Left lung (tissue), 10 donors: Measurements from ENCODE around the gene BAIAP2L2. TPM values are rescaled to one million over a fixed set of nuclear protein-coding genes. Genes with fewer than 3 reads are reported as not detected.
A peak's percentile ranks its signal among the peaks of the same experiment; 100 is the strongest.

Experiments
- ATAC-seq: fragments of 200-7000 bp; cut with Tn5 transposase; one replicate; pipeline ENCODE4 v1.9.1; 2020; ENCODE audit warnings: moderate library complexity
- DNase-seq, 4 donors: peaks; one replicate each; pipeline ENCODE4 v3.0.0-alpha.2; 2013 to 2020
- H3K27ac ChIP-seq, 2 donors: fragments of 200-600 bp; sonication (generic) in 1 of 2; one replicate each; pipeline versions ENCODE4 v1.5.0 to v1.8.0; 2020 to 2021
- H3K27me3 ChIP-seq, 2 donors: fragments of 200-600 bp; sonication (generic) in 1 of 2; one replicate each; pipeline versions ENCODE4 v1.5.0 to v1.8.0; 2020 to 2021
- H3K36me3 ChIP-seq, 2 donors: fragments of 200-600 bp; sonication (generic) in 1 of 2; one replicate each; pipeline versions ENCODE4 v1.5.0 to v1.8.0; 2020 to 2021
- H3K4me1 ChIP-seq, 2 donors: fragments of 200-600 bp; one replicate each; pipeline ENCODE4 v1.8.0; 2021
- H3K4me3 ChIP-seq, 2 donors: fragments of 200-600 bp; sonication (generic) in 1 of 2; one replicate each; pipeline versions ENCODE4 v1.5.0 to v1.8.0; 2020 to 2021; ENCODE audit warnings: mild to moderate bottlenecking in 1 of 2
- H3K9me3 ChIP-seq, 2 donors: fragments of 200-600 bp; sonication (generic) in 1 of 2; one replicate each; pipeline versions ENCODE4 v1.5.0 to v1.8.0; 2020 to 2021
- intact Hi-C, 2 donors: fragments of 100-400 bp; cut with DNase I; formaldehyde crosslinking; loops; one replicate each; pipeline versions ENCODE4 v1.11.2 to v1.14.2; 2022
- polyA plus RNA-seq, 6 donors: library from polyadenylated mRNA; unstranded; fragments of 120-200 nt; gene quantifications; one replicate each; pipeline ENCODE4 v1.2.1, GENCODE V29; 2013; ENCODE audit not compliant: insufficient read length in 6 of 6
- total RNA-seq, 2 donors: library from RNA; stranded (reverse); fragmentation: NEBNext Ultra II Directional; extraction: Animal tissue kit (Norgen Biotek cat#: 25700); gene quantifications; one replicate each; pipeline ENCODE4 v1.2.1, GENCODE V29; 2021
- TF ChIP-seq, protein P1 (sequence below), 2 donors: fragments of 200-600 bp; sonication (generic) in 1 of 2; IDR thresholded peaks; one replicate each; pipeline versions ENCODE4 v1.5.0 to v1.8.0; 2021; ENCODE audit warnings: antibody characterized with exemption in 2 of 2
- donor health status: DM: no; HTN: yes; CAD: no.
- donor health status: DM: no; HTN: no; CAD: no.

BAIAP2L2 gene
- total and polyA plus RNA-seq, 8 donors = 0.34 to 1.5 (median 0.99) TPM

DNA sequence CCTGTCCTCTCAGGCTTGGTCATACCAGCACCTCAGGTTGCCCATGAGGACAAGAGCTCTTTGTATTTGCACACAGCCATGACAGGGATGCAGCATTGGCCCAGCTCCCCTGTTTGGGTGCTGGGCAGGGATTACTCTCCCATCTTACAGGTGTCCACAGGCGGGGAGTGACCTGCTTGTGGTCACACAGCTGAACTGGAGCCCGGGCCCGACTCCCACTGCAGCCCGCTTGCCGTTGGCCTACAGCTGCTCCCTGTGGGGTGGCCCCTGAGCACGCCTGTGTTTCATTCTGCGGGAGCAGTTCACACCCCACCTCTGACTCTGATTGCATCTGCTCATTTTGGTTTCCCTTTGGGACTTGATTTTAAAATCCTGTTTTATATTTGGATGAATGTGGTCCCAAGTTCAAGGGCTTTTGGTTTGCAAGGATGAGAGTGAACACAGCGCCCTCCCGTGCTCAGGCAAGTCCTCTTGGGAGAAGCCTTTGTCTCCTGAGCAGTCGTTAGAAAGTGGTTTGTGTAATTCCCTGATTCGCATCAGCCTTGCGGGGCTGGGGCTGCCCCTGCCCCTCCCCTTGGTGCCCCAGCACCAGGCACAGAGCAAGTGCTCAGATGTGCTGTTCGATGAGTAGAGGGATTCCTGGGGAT lies 44.0 kb downstream of the BAIAP2L2 start:
- intact Hi-C loops = no loop called here
- Histone ChIP-seq H3K27me3 (no peaks in the 10 kb centered on the region), H3K4me3 (no peak overlapping the region), H3K27ac (no peak overlapping the region), H3K4me1 (peaks cover 0 to 17% of the 10 kb centered on the region in 2 donors), H3K36me3 (peaks cover 0 to 88% of the 10 kb centered on the region in 2 donors), H3K9me3 (no peaks in the 10 kb centered on the region)
- TF ChIP-seq, protein P1, sequence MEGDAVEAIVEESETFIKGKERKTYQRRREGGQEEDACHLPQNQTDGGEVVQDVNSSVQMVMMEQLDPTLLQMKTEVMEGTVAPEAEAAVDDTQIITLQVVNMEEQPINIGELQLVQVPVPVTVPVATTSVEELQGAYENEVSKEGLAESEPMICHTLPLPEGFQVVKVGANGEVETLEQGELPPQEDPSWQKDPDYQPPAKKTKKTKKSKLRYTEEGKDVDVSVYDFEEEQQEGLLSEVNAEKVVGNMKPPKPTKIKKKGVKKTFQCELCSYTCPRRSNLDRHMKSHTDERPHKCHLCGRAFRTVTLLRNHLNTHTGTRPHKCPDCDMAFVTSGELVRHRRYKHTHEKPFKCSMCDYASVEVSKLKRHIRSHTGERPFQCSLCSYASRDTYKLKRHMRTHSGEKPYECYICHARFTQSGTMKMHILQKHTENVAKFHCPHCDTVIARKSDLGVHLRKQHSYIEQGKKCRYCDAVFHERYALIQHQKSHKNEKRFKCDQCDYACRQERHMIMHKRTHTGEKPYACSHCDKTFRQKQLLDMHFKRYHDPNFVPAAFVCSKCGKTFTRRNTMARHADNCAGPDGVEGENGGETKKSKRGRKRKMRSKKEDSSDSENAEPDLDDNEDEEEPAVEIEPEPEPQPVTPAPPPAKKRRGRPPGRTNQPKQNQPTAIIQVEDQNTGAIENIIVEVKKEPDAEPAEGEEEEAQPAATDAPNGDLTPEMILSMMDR (IDR thresholded peaks at IDR 0.05) = no peak
- peak in 1 of 4 donors; percentile 66 for DNase-seq
- ATAC-seq = no peak

DNA sequence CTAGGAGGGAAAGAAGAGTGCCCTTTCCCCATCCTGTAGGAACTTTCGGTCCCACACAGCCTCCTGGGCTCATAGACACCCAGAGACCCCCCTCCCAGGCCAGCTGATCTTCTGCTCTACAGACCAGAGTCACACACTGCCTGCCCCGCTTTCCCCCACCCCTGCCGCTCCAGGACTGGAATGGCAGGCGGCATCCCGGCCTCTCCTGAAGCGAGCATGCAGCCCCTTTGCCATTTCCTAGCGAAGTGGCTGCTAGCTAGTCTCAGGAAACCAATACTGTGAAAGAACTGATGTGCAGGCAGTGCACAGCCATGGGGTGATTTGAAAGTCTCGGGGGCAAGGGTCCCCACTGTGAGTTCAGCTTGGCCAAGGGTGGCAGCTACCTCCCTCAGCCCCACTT lies 44.9 kb downstream of the BAIAP2L2 start:
- Histone ChIP-seq H3K4me1 (peaks cover 0 to 17% of the 10 kb centered on the region in 2 donors), H3K27me3 (no peaks in the 10 kb centered on the region), H3K27ac (no peak overlapping the region), H3K4me3 (no peak overlapping the region), H3K9me3 (no peaks in the 10 kb centered on the region), H3K36me3 (peaks cover 0 to 88% of the 10 kb centered on the region in 2 donors)
- peak in 1 of 4 donors; percentile 61 for DNase-seq
- TF ChIP-seq, protein P1 (IDR thresholded peaks at IDR 0.05) = no peak
- intact Hi-C loops = no loop called here
- no peak for ATAC-seq

DNA sequence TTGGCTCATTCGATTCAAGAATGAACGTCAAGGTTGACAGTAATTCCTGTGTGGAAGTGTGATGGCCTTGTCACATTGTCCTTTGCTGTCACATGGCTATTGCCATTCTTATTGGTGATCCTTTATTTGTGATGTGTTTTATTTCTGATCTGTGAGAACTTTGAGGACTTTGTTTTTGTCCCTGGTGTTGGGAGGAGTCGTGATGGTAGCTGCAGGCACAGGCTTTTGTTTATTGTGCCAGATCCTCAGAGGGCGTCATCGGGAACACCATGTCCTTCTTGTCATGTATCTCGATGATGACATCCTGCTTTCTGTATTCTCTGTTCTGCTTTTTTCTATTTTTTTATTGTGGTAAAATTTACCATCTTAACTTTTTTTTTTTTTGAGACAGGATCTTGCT lies 47.7 kb downstream of the BAIAP2L2 start:
- H3K36me3 ChIP-seq = peaks cover 0 to 77% of the 10 kb centered on the region in 2 donors
- DNase-seq = no peak
- H3K4me1 ChIP-seq = peaks cover 0 to 17% of the 10 kb centered on the region in 2 donors
- TF ChIP-seq, protein P1 (IDR thresholded peaks at IDR 0.05) = no peak
- no peaks in the 10 kb centered on the region for H3K27me3 ChIP-seq
- H3K27ac ChIP-seq = peak overlapping the region; percentile 33 to 70
- H3K4me3 ChIP-seq = no peak overlapping the region
- intact Hi-C loops = no loop called here
- ATAC-seq = peak; percentile 43
- no peaks in the 10 kb centered on the region for H3K9me3 ChIP-seq

DNA sequence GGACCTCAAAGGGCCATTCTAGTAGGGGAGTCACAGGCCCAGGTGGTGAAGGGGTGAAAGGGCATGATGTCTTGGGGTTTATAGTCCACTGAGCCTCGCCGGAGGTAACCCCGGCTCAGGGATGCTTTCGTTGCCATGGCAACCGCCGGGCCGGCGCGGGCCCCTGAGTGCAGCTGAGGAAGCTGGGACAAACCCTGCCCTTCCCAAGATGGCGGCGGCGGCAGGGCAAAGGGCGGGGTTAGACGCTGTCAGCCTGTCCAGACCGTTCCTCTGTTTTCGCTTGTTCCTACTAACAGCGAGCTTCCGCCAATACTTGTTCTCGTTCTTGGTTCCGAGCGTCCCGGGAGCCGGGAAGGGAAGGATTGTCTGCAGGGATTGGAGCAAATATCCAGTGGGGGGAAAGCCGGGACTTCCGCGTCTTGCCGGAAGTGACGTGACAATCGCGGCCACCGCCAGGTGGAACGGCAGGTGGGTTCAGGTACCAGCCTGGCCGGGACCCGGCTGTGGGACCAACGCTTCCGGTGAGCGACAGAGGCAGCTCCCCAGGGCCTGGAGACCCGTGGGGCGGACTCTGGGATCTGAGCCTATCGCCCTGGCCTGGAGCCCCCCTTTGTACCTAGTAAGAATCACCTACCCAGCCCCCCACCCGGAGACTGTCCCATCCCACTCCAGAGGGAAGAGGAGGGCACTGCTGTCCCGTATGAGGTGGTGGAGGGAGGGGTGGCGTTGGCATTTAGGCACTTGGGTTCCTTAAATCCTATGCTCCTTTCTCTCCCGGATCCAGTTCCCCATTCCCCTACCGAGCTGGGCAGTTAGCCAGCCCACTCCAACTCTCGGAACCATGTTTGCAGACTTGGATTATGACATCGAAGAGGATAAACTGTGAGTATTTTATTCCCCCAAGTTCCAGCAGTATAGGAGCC lies 53.3 kb downstream of the BAIAP2L2 start, which contains the start of gene PICK1:
Gene PICK1 (plus strand): TSS at position 436 of the 923 bp plus-strand sequence. CDS start 406 bp downstream, at position 842.
- intact Hi-C loops = no loop called here
- H3K27me3 ChIP-seq = no peaks in the 10 kb centered on the region
- peaks cover 0 to 11% of the 10 kb centered on the region in 2 donors for H3K4me1 ChIP-seq
- TF ChIP-seq, protein P1 (IDR thresholded peaks at IDR 0.05) = no peak
- peak within 1 kb of the TSS; percentile 61 to 65 for H3K4me3 ChIP-seq
- DNase-seq (peak; percentile 84 to 95 (median 92)), ATAC-seq (peak; percentile 93)
- peak within 1 kb of the TSS; percentile 79 to 95 for H3K27ac ChIP-seq
- no peaks in the 10 kb centered on the region for H3K9me3 ChIP-seq
- peaks cover 0 to 28% of the 10 kb centered on the region in 2 donors for H3K36me3 ChIP-seq
